MM.1S (cell line): ENCODE data around the gene MACROD2.
A peak's percentile ranks its signal among the peaks of the same experiment; 100 is the strongest.

ENCODE experiments used
- DNase-seq: peaks from one replicate; pipeline ENCODE4 v3.0.0-alpha.2; 2015
- H2AFZ ChIP-seq: fragments of 300-600 bp; sonication (generic); 2 replicates; pipeline ENCODE4 v1.6.0; 2016; ENCODE audit warnings: antibody characterized with exemption, low read length
- H3F3A ChIP-seq: fragments of 300-600 bp; sonication (generic); 2 replicates; pipeline ENCODE4 v1.6.1; 2016; ENCODE audit warnings: mild to moderate bottlenecking, antibody characterized with exemption, low read length, moderate library complexity, mixed read lengths; ENCODE audit not compliant: insufficient read depth
- H3K27ac ChIP-seq: fragments of 300-600 bp; sonication (generic); 2 replicates; pipeline ENCODE4 v1.5.1; 2016; ENCODE audit warnings: mild to moderate bottlenecking, low read length
- H3K27me3 ChIP-seq: fragments of 300-600 bp; sonication (generic); replicated peaks from 2 replicates; pipeline ENCODE4 v1.6.0; 2016; ENCODE audit warnings: low read length; ENCODE audit not compliant: insufficient read depth
- H3K36me3 ChIP-seq: fragments of 300-600 bp; sonication (generic); replicated peaks from 2 replicates; pipeline ENCODE4 v1.6.1; 2016; ENCODE audit warnings: mild to moderate bottlenecking, low read length, mixed read lengths; ENCODE audit not compliant: insufficient read depth
- H3K4me1 ChIP-seq: fragments of 300-600 bp; sonication (generic); 2 replicates; pipeline ENCODE4 v1.6.1; 2016; ENCODE audit warnings: low read length, mixed read lengths
- H3K4me2 ChIP-seq: fragments of 300-600 bp; sonication (generic); 2 replicates; pipeline ENCODE4 v1.6.0; 2016; ENCODE audit warnings: low read depth, low read length
- H3K4me3 ChIP-seq: fragments of 300-600 bp; sonication (generic); 2 replicates; pipeline ENCODE4 v1.5.1; 2016; ENCODE audit warnings: low read length, mixed read lengths
- H3K79me2 ChIP-seq: fragments of 300-600 bp; sonication (generic); 2 replicates; pipeline ENCODE4 v1.6.1; 2016; ENCODE audit warnings: mixed run types, low read length, mixed read lengths
- H3K9ac ChIP-seq: fragments of 300-600 bp; sonication (generic); 2 replicates; pipeline ENCODE4 v1.6.1; 2016; ENCODE audit warnings: low read length, mixed read lengths
- H3K9me2 ChIP-seq: fragments of 300-600 bp; sonication (generic); replicated peaks from 2 replicates; pipeline ENCODE4 v1.6.1; 2016; ENCODE audit warnings: mild to moderate bottlenecking, low read length, mixed read lengths; ENCODE audit not compliant: insufficient read depth
- H3K9me3 ChIP-seq: fragments of 300-600 bp; sonication (generic); replicated peaks from 2 replicates; pipeline ENCODE4 v1.6.1; 2016; ENCODE audit warnings: mild to moderate bottlenecking, low read length, mixed read lengths; ENCODE audit not compliant: insufficient read depth
- H4K20me1 ChIP-seq: fragments of 300-600 bp; sonication (generic); 2 replicates; pipeline ENCODE4 v1.6.1; 2016; ENCODE audit warnings: mild to moderate bottlenecking, low read length, moderate library complexity, mixed read lengths; ENCODE audit not compliant: insufficient read depth
- EZH2 ChIP-seq: fragments of 300-600 bp; sonication (generic); optimal IDR thresholded peaks from 2 replicates; pipeline ENCODE3; 2017; ENCODE audit warnings: low read depth, mild to moderate bottlenecking, antibody characterized with exemption, low read length, mixed read lengths
- EZH2phosphoT487 ChIP-seq: fragments of 300-600 bp; sonication (generic); IDR thresholded peaks from 2 replicates; pipeline ENCODE4 v1.6.1; 2018; ENCODE audit warnings: antibody characterized with exemption, low read length
- TF ChIP-seq, protein P1 (sequence below): fragments of 300-600 bp; sonication (generic); IDR thresholded peaks from 2 replicates; pipeline ENCODE4 v1.5.1; 2016; ENCODE audit warnings: antibody characterized with exemption, low read length, mixed read lengths

MACROD2 gene

GRCh38 chr20:14404515-14404914 is 409.2 kb downstream of the MACROD2 start:
- peaks cover 16% of the 10 kb centered on the region for H3F3A ChIP-seq
- H2AFZ ChIP-seq: peak overlapping the region; percentile 29
- peak overlapping the region; percentile 43; the same call in 1 of the 2 replicates for H3K4me2 ChIP-seq

GRCh38 chr20:14406495-14406894 is 411.2 kb downstream of the MACROD2 start:
- Histone ChIP-seq H4K20me1 (no peaks in the 10 kb centered on the region), H3K79me2 (no peaks in the 10 kb centered on the region), H3K27ac (peak overlapping the region; percentile 66; the same call in 1 of the 2 replicates), H3K9me2 (no peaks in the 10 kb centered on the region), H3K4me1 (peaks cover 42% of the 10 kb centered on the region), H3K9ac (no peak overlapping the region), H3K9me3 (no peaks in the 10 kb centered on the region), H3F3A (peaks cover 16% of the 10 kb centered on the region), H3K4me3 (no peak overlapping the region), H3K4me2 (peak overlapping the region; percentile 28), H3K36me3 (no peaks in the 10 kb centered on the region), H3K27me3 (no peaks in the 10 kb centered on the region), H2AFZ (peak overlapping the region; percentile 9)
- peak; percentile 35 for DNase-seq
- TF ChIP-seq EZH2phosphoT487: no peak
- TF ChIP-seq, protein P1, sequence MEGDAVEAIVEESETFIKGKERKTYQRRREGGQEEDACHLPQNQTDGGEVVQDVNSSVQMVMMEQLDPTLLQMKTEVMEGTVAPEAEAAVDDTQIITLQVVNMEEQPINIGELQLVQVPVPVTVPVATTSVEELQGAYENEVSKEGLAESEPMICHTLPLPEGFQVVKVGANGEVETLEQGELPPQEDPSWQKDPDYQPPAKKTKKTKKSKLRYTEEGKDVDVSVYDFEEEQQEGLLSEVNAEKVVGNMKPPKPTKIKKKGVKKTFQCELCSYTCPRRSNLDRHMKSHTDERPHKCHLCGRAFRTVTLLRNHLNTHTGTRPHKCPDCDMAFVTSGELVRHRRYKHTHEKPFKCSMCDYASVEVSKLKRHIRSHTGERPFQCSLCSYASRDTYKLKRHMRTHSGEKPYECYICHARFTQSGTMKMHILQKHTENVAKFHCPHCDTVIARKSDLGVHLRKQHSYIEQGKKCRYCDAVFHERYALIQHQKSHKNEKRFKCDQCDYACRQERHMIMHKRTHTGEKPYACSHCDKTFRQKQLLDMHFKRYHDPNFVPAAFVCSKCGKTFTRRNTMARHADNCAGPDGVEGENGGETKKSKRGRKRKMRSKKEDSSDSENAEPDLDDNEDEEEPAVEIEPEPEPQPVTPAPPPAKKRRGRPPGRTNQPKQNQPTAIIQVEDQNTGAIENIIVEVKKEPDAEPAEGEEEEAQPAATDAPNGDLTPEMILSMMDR: no peak
- TF ChIP-seq EZH2: no peak

More at GRCh38 chr20:14404515-14404914, 409.2 kb downstream of the MACROD2 start:
- Histone ChIP-seq H3K36me3 (no peaks in the 10 kb centered on the region), H3K9ac (peak overlapping the region; percentile 9; the same call in 1 of the 2 replicates), H3K4me1 (peaks cover 45% of the 10 kb centered on the region), H3K9me3 (no peaks in the 10 kb centered on the region), H3K9me2 (no peaks in the 10 kb centered on the region), H3K27me3 (no peaks in the 10 kb centered on the region), H3K4me3 (0 out of 2 replicates have a peak overlapping the region, but pooled peaks have one; percentile 12), H3K27ac (peak overlapping the region; percentile 66; the same call in 1 of the 2 replicates), H4K20me1 (no peaks in the 10 kb centered on the region), H3K79me2 (no peaks in the 10 kb centered on the region)
- DNase-seq: peak; percentile 66
- TF ChIP-seq, protein P1: no peak
- TF ChIP-seq EZH2 (no peak), EZH2phosphoT487 (no peak)

DNA sequence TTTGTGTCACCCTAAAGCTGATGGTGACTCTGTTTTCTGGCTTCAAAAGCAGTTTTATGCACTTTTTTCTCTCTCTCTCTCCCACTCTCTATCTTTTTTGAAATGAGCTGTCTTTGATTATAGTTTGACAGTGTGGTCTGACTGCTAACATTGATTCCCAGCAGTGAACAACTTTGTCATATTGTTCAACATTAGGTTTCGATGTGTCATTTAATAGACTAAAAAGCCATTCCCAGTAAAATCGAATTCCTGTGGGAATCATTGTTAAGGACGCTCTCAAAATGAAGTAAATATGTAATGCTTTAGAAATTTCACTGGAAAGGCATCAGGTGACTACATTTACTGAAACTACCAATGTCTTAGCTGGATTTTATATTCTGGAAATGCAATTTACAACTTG is 412.0 kb downstream of the MACROD2 start:
- peak overlapping the region; percentile 66; the same call in 1 of the 2 replicates for H3K27ac ChIP-seq
- H3F3A ChIP-seq: peaks cover 16% of the 10 kb centered on the region
- peaks cover 39% of the 10 kb centered on the region for H3K4me1 ChIP-seq
- H3K4me3 ChIP-seq: no peak overlapping the region
- no peaks in the 10 kb centered on the region for H3K36me3 ChIP-seq
- H3K9me3 ChIP-seq: no peaks in the 10 kb centered on the region
- TF ChIP-seq EZH2: no peak
- TF ChIP-seq, protein P1: no peak
- no peak for TF ChIP-seq EZH2phosphoT487
- H2AFZ ChIP-seq: no peak overlapping the region
- H3K4me2 ChIP-seq: no peak overlapping the region
- DNase-seq: no peak
- H3K27me3 ChIP-seq: no peaks in the 10 kb centered on the region
- no peaks in the 10 kb centered on the region for H3K9me2 ChIP-seq
- no peak overlapping the region for H3K9ac ChIP-seq
- H3K79me2 ChIP-seq: no peaks in the 10 kb centered on the region
- H4K20me1 ChIP-seq: no peaks in the 10 kb centered on the region
